HG03558 (cell line): ENCODE measurements around the gene ALK.

Experiments used
- ATAC-seq: cut with Tn5 transposase; IDR thresholded peaks from one replicate; pipeline ENCODE4 v1.9.1; 2021; ENCODE audit warnings: moderate number of reproducible peaks; ENCODE audit not compliant: unreplicated experiment; ENCODE audit errors: extremely low read depth

The ALK gene

DNA sequence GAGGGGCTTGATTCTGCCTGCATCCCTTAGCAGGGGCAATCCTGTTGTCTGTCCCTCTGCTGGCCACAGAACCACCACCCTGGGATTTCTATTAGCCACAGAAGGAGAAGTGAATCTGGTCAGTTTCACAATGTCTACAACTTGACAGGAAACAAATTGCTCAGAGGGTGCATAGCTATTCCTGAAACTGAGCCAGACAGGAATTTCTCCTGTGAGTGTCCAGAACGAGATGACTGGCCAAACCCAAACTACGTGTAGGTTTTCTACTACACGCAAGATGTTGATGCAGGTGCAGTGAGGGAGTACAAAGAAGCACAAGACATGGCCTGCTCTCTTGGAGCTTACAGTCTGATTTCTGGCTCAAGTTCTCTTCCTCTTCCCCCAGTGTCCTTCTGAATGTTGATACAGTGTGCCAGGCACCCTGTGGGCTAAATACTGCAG lies 604.3 kb downstream of the ALK start:
- peak; percentile 58 for ATAC-seq

DNA sequence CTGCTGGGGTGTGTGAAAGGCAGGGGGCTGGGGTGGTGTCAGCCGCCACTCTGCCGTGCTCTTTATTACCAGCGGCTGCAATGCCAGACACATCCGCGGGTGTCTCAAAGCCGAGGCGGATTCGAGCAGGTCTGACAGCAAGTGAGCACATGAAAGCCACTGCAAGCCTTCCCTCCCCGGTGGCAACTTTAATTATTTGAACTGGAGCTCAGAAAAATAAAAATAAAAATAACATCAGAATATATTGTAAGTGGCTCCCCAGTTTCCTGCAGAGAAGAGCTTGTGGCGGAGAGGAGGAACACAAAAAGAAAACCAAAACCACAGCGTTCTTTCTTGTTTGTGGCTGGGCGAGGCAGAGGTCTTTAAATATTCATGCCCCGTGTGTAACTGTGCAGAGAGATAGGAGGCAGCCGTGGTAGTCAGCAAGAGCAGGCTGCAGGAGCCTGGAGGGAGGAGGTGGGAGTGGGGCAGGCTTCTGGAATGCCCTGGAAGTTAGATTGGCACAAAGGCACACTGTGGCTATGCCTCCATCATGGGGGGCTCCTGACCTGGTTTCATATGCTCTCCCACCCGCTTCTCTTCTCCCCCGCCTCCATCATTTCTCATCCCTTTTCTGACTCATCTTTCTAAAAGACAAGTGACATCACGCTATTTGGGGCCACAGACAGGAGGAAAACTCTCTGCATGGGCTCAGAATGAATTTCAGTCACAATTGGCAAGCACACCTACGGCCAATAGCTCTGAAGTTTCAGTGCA lies 606.4 kb downstream of the ALK start:
- ATAC-seq, result no peak

DNA sequence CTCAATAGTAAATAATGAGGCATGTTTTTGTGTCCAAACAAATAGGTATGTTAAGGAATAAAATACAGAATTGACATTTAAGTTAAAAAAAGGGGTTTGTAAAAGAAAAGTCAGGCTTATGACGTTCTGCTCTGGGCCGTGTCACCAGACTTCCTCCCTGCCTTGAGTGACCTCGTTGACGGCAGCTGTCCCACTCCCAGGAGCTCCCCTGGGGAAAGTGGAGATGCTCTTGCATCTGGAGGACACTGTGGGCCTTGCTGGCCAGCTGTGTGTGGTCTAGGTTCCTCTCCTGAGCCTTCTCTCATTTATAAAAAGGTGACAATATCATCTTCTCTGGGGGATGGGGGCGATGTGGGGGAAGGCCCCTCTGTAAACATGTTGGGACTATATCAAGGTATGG lies 609.9 kb downstream of the ALK start:
- ATAC-seq, result no peak

DNA sequence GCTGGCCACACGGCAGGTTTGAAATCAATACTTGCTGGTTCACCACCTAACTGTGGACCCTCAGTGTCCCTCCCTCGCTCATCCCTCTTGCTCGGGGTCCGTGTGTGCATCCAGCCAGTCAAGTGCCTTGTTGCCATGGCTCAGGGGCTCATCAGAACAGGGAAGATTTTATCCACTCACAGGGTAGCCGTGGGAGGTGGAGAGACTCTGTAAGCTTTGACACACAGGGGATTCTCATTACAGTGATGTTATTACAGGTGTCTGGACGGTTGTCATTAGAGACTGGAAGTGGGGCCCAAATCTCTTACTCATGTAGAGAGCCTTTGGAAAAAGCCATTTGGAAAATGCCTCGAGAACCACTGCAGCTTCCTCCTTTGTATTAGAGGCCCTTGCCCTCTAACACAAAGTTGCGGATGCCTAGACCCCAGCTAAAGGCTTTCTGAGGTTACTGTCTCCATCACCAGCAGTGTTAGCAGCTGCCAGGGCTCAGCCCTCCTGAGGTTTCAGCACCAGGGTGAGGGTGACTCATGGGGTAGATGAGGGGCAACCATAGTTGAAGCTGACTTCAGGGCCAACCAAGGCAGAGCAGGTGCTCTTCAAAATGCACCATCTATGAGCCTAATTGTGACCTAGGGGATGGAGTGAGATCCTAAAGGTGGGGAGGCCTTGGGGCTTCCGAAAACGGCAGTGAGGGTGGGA lies 610.6 kb downstream of the ALK start:
- ATAC-seq, result no peak

DNA sequence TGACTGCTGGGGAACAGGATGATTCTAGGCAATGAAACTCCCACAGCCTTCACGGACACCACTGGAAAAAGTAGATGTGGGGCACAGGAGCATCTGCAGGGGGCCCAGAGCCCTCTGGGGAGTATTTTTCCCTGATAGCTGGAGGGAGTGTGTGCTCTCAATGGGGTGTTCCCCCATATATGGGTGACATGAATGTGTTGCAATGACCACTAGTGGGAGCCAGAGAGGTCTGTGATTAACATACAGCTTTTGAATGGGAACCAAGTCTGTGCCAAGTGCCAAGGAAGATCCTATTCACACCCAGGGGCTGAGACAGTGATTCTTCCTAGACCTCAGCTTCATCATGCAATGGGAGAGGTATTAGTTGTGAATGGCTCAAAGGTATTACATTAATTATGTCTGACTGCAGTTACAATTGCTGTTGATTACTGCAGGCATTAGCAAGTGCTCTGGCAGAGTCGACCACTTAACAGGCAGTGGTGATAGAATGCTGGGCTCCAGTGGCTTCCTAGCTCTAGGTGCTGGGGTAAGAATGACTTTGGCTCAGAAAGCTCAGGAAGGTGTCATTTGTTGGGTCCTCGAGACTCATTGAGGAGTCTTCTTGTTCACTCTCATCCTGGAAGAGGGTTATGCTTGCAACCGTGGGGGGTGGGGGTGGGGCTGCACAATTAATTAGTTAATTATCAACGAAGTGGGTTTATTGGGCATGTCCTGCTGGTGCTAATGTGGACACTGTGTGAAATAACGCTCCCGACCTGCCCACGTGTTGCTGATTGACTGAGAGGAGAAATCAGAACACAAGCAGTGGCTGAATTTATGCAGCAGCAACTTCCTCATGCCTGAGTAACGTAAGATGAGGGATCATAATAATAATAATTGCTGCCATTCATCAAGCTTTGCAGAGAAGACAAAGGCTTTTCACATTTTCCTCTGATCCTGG lies 612.0 kb downstream of the ALK start:
- no peak for ATAC-seq

DNA sequence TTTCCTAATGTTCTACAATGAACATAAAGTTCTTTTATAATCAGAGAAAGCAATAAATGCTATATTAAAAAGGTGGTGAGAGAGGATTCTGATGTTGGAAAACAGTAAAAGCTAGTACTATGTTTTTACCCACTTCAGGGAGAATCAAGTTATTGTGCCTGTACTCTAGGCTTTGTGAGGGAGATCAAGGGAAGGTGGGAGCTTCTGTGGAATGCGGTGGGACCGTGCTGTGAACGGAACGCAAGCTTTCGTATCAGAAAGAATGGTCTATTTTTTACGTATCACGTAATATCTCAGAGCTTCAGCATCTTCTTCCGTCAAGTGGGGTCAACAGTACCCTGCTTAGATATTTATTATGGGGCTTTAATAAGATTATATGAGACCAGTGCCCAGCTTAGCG lies 613.0 kb downstream of the ALK start:
- ATAC-seq, result no peak

DNA sequence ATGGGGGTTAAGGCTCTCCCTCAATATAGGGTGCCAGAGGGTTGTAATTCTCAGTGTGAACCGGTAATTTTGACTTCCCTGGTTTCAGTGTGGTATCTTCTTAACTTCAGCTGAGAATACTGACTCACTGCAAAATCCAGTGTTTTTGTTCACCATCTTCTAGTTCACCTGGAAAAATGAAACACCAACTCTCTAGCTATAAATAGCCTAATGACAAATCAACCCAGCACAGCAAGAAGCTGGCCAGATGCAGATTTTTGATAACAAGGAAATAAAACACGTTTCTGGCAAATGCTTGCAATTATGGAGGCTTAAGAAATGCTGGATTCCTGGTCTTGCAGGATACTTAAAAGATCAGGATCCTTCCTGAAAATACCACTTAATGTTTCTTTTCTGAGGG lies 613.9 kb downstream of the ALK start:
- ATAC-seq, result no peak

DNA sequence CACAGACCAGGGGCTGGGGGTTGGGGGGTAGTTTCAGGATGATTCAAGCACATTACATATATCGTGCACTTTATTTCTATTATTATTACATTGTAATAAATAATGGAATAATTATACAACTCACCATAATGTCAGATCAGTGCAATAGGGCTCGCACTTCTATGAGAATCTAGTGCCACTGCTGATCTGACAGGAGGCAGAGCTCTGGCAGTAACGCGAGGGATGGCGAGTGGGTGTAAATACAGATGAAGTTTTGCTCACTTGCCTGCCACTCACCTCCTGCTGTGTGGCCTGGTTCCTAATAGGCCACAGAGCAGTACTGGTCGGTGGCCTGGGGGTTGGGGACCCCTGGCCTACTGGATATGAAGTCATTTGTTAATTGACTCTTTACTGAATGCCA lies 615.6 kb downstream of the ALK start:
- no peak for ATAC-seq

DNA sequence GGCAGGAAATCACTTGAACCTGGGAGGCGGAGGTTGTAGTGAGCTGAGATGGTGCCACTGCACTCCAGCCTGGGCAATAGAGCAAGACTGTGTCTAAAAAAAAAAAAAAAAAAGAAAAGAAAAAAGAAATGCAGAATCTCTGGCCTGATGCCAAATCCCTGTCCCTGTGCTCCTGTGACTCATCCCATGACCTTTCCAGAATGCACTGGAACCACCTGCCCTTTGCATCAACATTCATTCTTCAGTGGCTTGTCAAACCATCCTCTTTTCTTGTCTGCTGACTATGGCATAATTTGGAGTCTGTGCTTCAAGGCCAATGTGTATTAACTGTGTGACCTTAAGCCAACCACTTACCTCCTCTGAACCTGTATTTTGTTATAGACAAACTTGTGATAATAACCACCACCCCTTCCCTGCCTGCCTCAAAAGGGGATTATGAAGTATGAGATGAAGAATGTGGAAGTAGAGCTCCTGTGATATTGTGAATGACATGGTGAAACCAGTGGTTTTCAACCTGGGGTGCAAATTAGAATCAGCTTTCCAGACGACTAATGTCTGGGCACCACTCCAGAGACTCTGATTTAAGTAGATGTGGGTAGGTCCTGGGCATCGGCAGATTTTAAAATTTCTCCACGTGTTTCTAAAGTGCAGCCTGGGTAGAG lies 616.9 kb downstream of the ALK start:
- no peak for ATAC-seq

DNA sequence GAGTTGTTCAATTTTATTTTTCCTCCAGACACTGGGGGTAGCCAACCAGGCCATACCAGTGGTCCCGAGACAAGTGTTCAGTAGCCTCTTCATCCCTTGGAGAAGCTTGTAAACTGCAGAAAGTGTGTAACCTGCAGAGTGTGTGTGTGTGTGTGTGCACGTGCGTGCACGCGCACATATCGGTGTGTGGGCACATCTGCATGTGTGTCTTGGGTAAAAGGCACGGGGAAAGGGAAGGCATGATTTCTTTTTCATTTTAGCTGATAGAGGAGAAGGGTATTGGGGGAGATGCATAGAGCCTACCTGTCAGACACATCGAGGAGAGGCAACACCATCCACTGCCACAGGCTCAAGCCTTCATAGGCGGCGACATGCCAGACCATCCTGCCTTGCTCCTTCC lies 624.8 kb downstream of the ALK start:
- ATAC-seq, result no peak

DNA sequence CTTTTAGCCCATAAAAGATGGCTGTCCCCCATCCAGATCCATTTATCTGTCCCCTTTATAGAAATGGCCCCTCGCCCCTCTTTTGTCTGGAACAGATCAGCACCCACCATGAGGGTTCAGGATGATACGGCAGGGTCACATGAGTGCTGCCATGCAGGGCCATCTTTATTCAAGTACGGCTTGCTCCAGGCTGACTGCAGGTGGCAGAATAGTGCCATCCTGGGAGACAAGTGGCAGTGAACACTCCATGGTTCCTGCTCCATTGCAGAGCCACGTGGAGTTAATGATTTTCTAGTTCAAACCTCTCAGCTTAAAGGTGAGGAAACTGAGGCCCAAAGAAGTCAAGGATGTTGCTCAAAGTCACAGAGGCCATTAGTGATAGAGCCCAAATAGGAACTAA lies 625.5 kb downstream of the ALK start:
- no peak for ATAC-seq

DNA sequence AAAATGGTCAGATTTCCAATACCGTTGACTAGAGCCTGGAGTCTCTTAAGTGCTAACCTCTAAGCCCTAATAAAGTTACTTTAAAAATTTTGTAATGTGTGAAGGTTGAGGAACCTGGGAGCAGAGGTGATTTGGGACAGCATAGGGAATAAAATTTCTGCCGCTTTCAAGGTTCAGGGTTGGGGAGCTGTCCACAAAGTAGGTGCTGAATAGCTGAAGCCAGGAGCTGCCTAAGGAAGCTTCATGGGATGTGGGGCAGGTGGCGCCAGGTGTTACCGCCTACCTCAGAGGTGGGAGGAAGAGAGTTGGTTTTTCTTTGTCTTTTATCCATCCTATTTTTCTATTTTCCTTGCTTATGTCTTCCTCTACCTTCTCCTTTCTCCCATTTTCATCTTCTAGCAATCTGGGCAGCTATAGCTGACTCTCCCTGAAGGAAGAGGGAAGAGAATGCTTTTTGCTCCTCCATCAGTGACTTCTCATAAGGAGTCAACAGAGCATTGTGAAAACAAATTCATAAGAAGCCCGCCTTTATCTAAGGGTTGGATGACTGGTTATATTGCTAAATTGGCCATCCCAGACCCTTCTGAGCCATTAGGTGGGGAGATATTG lies 627.5 kb downstream of the ALK start:
- no peak for ATAC-seq

DNA sequence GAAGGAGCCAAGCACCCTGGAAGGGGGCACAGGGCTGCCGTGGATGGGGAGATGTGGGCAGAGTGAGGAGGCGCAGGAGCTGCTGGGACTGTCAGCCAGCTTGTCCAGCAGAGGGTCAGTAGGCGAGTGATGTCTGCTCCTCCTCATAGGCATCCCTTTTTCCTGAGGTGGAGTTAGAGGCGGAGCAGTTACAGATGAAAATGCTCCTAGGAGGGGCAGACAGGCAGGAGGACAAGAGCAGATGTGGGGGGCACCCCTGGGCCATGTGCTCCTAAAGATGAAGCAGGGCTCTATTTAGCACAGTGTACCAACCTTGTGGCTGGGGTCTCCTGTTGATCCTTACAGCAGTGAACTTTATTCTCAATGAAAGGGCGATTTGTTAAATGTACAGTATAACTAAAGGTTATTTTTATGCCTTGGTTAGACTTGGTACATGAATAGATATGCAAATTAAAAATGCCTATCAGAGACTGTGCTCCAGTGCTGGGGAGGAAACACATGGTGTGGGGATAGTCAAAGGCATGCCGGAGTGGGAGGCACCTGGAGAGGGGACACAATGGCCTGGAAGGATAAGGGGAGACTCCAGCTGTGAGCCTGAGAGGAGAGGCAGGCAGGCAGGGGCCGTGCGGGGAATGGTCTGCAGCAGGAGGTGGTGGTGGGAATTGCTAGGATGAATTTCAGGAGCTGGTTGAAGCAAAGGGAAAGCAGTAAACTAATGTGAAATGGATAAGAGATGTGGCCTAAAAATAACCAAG lies 630.9 kb downstream of the ALK start:
- ATAC-seq, result no peak

DNA sequence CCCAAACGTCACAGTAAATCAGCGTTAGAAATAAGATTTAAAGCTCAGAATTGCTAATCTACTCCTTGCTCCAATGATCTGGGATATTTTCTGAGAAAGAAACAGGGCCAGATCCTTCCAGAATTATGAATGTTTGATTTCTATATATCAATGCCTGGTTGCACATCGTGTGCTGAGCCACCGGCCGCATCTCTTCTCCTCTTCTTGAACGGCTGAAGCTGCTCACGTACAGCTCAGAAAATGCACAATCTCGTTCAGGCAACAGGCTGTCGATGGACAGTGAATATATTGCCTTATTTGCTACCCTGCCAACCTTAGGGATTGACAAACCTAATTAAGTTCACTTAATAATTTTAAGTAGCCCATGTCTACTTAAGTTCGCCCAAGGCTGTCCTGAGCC lies 636.7 kb downstream of the ALK start:
- no peak for ATAC-seq

DNA sequence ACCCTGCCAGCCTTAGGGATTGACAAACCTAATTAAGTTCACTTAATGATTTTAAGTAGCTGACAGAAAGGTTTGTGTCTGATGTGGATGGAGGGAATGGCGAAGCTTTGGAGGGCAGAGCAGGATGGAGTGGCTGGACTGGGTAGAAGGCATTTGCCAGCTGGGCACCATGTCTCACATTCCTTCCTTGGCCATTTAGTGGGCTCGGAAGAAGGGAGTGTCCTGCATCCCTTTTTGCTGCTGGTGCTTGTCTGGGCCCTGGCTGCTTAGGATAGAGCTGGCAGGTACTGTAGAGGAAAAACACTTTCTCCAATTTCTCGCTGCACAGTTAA lies 639.5 kb downstream of the ALK start:
- ATAC-seq, result no peak

DNA sequence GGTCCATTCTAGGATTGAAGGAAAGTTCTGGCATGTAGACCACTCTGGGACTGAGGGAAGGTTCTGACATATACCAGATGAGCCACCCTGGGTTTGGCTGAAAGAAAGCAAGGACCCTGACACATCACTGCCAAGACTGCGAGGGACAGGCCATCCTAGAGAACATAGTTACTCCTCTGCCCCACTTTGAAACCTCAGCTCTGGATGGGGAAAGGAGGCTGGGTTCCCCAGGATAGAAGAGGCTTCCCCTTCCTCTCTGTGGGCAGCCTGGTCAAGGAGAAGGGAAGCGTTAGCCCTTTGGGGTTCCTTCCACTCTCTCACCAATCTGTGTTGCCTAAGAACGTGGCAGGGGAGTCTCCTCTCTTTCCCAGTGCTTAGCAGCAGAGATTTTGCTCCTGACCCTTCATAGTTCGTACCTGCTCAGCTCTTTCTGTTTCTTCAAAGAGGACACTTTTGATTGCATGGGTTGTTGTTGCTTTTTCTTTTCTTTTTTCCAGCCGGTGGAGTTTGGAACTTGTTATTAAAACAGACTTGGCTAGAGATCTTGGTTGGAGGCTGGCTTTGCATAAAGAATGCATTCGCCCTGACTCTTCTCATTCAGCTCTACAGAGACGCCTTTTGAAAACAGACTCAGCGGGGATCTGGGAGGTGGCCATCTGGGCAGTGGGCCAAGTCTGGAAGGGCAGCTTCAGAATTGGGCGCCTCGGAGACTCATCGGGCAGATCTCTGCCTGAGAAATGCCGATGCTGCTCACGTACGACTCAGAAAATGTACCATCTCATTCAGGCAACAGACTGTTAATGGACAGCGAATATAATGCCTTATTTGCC lies 640.1 kb downstream of the ALK start:
- no peak for ATAC-seq

DNA sequence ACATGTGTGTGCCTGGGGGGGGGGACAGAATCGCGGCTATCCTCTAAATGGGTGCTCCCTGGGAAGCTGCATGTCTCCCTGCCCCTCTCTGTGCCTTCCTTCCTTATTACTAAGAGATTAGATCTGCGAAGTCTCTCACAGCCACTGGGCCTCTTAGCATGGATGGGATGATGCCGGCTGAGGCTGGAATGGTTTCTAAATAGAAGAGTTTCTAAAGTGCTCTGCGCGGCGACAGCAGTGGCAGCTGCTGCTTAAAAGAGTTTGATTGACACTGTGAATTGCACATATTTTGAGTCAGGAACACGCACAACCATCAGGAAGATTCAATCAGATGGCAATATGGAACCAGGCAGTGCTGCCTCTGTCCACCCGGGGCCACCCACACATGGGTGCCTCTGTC lies 642.4 kb downstream of the ALK start:
- ATAC-seq, result no peak

DNA sequence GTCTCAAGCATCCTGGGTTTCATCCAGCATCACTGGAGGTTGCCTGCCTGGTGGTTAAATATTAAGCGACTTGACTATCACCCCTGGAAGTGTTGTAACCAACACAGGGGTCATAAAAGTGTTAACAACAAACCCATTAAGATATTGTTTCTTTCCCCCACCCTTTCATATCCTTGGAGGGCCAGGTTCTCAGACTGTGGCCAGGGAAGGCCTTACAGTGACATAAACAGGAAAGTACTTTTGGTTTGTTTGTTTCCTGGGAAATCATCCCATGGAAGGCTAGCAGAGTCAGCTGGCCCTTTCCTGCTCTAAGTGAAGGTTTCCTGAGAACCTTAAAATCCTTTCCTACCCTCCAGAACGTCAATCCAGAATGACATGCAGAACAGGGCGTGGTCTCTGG lies 645.2 kb downstream of the ALK start:
- ATAC-seq, result no peak

DNA sequence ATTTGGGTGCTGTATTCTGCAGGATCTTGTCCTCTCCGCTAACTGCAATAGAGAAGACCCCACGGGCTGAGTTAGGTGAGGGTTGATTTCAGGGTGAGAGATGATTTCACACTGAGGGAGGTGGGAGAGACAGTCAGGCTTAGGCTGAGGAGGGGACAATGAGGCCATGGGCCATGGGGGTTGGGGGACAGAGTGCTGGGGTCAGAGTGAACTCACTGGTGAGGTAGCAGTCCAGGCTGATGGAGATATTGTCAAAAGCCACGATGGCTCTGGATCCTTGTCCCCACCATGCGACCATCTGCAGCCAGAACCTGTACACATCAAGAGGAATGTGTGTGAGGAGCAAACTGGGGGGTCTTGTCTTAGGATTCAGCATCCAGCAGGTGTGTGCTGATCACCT lies 646.2 kb downstream of the ALK start:
- no peak for ATAC-seq
